GM12864 (cell line): Measurements from ENCODE around the gene RALGPS2.

Experiments used
- DNase-seq: peaks from one replicate; pipeline ENCODE4 v3.0.0-alpha.2; 2011; ENCODE audit warnings: low read depth
- H3K4me3 ChIP-seq: 2 replicates; pipeline ENCODE4 v1.5.1; 2011; ENCODE audit warnings: mild to moderate bottlenecking, low read depth, low read length, control low read depth
- TF ChIP-seq, protein P1 (sequence below): IDR thresholded peaks from 2 replicates; pipeline ENCODE4 v1.5.1; 2011; ENCODE audit warnings: low read depth, mild to moderate bottlenecking, moderate library complexity, low read length, control low read depth, inconsistent platforms; ENCODE audit errors: missing control alignments

The RALGPS2 gene

DNA sequence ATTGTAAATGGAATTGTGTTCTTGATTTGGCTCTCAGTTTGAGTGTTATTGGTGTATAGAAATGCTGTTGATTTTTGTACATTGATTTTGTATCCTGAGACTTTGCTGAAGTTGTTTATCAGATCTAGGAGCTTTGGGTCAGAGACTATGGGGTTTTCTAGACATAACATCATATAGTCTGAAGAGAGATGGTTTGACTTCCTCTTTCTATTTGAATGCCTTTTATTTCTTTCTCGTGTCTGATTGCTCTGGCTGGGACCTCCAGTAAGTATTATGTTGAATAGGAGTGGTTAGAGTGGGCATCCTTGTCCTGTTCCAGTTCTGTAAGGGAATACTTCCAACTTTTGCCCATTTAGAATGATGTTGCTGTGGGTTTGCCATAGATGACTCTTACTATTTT is 185.0 kb downstream of the RALGPS2 start:
- DNase-seq, result no peak
- TF ChIP-seq, protein P1, sequence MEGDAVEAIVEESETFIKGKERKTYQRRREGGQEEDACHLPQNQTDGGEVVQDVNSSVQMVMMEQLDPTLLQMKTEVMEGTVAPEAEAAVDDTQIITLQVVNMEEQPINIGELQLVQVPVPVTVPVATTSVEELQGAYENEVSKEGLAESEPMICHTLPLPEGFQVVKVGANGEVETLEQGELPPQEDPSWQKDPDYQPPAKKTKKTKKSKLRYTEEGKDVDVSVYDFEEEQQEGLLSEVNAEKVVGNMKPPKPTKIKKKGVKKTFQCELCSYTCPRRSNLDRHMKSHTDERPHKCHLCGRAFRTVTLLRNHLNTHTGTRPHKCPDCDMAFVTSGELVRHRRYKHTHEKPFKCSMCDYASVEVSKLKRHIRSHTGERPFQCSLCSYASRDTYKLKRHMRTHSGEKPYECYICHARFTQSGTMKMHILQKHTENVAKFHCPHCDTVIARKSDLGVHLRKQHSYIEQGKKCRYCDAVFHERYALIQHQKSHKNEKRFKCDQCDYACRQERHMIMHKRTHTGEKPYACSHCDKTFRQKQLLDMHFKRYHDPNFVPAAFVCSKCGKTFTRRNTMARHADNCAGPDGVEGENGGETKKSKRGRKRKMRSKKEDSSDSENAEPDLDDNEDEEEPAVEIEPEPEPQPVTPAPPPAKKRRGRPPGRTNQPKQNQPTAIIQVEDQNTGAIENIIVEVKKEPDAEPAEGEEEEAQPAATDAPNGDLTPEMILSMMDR, result no peak
- no peak overlapping the region for H3K4me3 ChIP-seq

GRCh38 chr1:178912597-178912996 is 187.6 kb downstream of the RALGPS2 start:
- TF ChIP-seq, protein P1, result no peak
- no peak for DNase-seq
- no peak overlapping the region for H3K4me3 ChIP-seq

DNA sequence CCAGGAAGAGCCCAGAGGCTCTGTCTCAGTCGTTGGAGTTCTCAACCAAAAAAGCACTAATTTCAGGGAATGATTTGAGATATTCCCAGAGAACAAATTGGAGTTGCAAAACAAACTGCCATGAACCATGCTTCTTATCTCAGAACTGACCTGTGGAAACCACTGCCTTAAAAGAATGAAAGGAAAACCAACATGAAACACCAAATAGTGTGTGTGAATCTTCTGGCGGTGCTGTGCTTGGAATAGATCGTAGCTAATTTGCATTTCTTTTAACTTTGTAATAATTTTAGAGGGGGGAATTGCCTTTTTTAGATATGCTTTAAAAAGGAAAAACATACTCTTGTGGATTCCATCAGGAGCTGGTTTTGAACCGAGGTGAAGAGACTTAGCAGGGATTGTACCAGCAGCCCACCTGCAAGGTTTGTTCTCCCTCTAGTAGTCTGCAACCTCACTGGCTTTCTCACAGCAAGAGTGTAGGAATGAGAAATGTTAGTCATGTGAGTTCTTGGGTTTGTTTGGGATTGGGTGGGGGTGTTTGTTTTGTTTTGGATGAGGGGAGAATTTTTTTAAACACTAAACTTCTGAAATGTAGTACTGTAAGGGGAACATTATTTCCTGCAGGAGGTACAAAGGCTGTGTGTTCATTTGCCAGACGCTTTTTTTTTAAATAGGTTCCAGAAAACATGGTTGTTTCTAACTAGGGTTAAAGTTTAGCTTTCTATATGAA is 191.6 kb downstream of the RALGPS2 start:
- TF ChIP-seq, protein P1, result no peak
- DNase-seq, result no peak
- no peak overlapping the region for H3K4me3 ChIP-seq

GRCh38 chr1:178918308-178918707 is 193.3 kb downstream of the RALGPS2 start:
- TF ChIP-seq, protein P1, result no peak
- H3K4me3 ChIP-seq, result no peak overlapping the region
- no peak for DNase-seq

DNA sequence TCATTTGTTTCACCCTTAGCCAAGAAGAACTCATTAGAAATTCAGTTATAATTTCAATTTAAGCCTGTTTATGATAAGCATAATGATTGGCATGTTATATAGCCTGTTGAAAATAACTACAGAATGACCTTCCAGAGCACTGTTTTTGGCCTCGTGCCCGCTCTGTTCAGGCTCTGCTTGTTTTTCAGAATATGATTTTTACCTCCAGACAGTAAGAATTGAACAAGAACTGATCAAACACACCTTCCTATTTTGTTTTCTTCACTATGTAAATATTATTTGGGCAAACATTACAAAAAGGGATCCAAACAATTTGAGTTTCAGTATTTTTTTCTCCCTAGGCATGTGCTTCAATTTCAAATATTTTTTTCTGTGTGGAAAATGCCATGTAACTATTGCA is 193.9 kb downstream of the RALGPS2 start:
- H3K4me3 ChIP-seq, result no peak overlapping the region
- no peak for DNase-seq
- TF ChIP-seq, protein P1, result no peak

DNA sequence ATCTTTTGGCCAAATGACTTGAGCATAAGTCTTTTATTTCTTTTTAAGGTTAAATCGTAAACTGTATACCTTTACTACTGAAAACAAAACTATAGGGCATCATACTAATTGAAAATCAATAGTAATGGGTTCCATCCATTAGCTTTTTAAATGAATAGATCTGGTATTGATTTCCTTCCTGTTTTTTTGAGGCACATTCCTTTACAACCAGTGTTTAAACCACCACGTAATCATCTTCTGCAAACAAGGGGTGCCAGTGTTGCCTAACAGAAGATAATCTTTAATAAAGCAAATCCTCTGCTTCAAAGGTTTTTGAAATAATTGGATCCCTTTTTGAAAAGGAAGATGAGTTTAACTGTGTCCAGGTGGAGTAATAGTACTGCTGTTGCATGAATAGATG is 194.5 kb downstream of the RALGPS2 start:
- DNase-seq, result no peak
- H3K4me3 ChIP-seq, result no peak overlapping the region
- TF ChIP-seq, protein P1, result no peak

- TF ChIP-seq, protein P1, result no peak
- no peak for DNase-seq
- no peak overlapping the region for H3K4me3 ChIP-seq
Observed at GRCh38 chr1:178921499-178921898, 196.5 kb downstream of the RALGPS2 start.
